Right lobe of liver (tissue), 4 donors: ENCODE results near the gene GPR183.

Experiments used
- CTCF ChIP-seq, 4 donors: fragments of 200-600 bp in 3 of 4; fragments of 450-650 bp in 1 of 4; IDR thresholded peaks; one replicate each; pipeline versions ENCODE4 v1.5.1 to v1.8.0; 2016 to 2022; ENCODE audit warnings: antibody characterized with exemption in 4 of 4, mild to moderate bottlenecking in 2 of 4
- POLR2A ChIP-seq: fragments of 450-650 bp; IDR thresholded peaks from one replicate; pipeline ENCODE4 v1.6.1; 2017; ENCODE audit warnings: antibody characterized with exemption, mild to moderate bottlenecking
- donor health status: DM: no; HTN: no; CAD: no.
- donor health status: DM: no; HTN: no; CAD: no.
- donor health status: DM: no; HTN: yes; CAD: no.

GRCh38 chr13:99310382-99311031 is 3.3 kb upstream of the GPR183 start:
- TF ChIP-seq CTCF (IDR thresholded peaks at IDR 0.05) (no peak), POLR2A (no peak)
